Stimulated activated CD4-positive, alpha-beta T cell treated with anti-CD3 and anti-CD28 coated beads, Interleukin-12 subunit alpha, Interleukin-12 subunit beta, amount 100 ng/mL, for 4 hours (primary cell): ENCODE data around the gene ATXN1.

ENCODE experiments used
- DNase-seq: peaks from one replicate; pipeline ENCODE4 v3.0.0-alpha.2; 2020

ATXN1 gene

GRCh38 chr6:16741112-16742016 lies 19.9 kb downstream of the ATXN1 start:
- no peak for DNase-seq

- no peak for DNase-seq
These were observed 21.2 kb downstream of the ATXN1 start for GRCh38 chr6:16740097-16740496.

GRCh38 chr6:16739329-16739801 lies 21.9 kb downstream of the ATXN1 start:
- DNase-seq, result no peak

DNA sequence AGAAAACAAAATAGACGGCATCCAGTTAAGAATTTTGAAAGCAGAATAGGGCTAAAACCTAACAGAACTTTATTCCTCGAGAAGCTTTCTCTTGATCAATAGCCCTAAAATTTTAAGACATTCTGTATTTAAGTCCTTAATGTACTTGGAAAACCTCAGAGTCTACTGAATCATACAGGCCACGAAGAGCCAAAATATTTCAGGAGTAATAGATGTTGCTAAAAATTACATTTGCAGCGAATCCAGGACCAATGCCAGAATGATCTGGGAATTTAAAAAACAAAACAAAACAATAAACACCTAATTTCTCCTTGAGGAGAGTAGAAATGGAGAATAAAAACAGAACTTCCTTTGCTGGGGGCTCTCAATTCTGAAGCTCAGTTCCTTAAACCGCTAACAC lies 23.3 kb downstream of the ATXN1 start:
- no peak for DNase-seq

GRCh38 chr6:16736856-16737775 lies 24.1 kb downstream of the ATXN1 start:
- no peak for DNase-seq

DNA sequence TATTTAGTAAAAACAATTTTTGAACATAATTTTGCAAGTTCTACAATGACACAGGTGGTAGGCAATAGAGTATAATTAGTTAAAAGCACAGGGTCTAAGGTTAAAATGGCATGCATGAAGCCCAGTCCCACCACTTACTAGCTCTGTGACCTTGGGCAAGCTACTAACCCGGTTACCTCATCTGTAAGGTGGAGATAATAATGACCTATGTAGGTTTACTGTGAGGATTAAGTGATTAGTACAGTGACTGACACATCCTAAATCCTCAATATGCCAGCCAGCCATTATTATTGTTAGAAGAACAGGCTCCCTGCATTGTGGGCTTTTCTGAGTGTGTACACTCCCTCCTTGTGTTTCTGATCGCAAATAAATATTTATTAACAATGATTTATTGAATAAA lies 26.2 kb downstream of the ATXN1 start:
- no peak for DNase-seq

DNA sequence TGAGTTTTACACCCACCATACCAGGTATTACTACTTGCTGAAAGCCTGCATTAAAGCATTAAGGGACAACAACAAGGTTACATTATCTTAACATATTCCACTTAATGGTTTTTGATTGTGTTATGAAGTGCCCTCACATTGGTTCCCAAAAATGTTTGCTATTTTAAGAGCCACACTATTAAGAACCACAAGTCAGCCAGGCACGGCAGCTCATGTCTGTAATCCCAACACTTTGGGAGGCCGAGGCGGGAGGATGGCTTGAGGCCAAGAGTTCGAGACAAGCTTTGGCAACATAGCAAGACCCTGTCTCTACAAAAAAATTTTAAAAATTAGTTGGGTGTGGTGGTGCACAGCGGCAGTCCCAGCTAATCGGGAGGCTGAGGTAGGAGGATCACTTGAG lies 28.2 kb downstream of the ATXN1 start:
- no peak for DNase-seq

DNA sequence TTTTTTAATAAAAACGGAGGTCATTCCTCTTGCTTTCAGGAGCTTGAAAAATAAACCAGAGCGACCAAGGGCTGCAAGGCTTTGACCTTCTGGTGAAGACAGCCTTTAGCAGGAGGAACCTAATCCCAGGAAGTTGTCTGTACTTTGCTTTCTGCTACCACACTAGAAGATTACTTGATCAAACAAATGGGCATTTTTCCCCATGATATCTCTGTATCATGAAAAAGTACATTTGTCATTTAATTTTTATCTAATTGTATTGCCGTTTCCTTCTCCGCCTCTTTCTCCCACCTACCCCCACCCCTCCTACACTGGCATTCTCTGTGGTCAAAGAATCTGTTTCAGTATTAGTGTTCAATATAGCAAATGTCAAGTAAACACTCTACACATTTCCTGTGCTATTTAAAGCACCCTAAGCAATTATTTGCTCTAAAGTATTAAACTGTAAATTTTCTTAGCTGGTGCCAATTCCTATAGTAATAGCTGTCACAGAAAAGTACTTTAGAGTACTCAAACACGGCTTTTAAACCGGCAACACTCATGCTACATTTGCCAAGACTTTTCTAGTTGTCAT lies 29.7 kb downstream of the ATXN1 start:
- no peak for DNase-seq

DNA sequence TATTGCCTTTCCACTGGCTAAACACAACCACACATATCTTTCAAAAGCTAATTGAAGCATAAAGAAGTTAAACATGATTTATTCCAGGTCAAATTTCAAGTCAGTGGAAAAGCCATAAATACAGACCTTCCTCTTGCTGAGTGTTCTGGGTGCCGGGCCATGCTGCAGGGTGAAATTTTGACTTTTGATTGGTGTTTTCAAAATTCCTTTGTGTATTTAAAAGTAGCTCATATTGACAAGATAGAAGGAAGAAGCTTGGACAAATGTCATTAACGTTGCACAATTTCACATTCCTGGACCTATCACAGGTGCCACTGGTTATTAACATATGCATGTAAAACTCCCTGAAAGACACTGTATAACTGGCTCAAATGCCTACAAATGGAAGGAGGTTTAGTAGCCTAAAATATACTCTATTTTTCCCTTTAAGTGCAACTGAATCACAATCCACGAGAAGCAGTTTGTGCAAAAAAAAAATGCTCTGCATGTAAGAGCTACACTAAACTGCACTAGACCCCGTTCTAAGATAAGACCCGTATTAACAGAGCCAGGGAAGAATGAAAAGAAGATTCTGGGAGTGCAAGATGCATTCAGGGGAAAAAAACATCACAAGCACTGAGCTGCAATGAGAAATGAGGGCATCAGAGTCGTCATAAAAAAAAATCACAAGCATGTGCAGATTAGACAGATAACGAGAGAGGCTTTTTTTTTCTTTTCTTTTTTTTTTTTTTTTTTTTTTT lies 30.4 kb downstream of the ATXN1 start:
- no peak for DNase-seq

DNA sequence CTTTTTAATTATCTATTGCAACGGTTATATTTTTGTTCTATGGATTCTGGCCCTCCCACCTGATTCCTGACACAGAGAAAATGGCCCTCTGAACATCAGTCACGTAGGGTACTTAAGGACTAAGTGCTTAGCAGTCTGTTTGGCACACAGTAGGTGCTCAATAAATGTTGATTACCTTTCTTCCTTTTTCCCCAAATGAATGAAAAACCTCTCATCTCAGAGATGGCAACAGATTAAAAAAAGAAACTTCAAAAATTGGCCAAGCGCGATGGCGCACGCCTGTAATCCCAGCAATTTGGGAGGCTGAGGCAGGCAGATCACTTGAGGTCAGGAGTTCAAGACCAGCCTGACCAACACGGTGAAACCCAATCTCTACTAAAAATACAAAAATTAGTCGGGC lies 31.5 kb downstream of the ATXN1 start:
- DNase-seq, result no peak

- DNase-seq, result no peak
These were observed 32.0 kb downstream of the ATXN1 start for GRCh38 chr6:16729183-16729691.

DNA sequence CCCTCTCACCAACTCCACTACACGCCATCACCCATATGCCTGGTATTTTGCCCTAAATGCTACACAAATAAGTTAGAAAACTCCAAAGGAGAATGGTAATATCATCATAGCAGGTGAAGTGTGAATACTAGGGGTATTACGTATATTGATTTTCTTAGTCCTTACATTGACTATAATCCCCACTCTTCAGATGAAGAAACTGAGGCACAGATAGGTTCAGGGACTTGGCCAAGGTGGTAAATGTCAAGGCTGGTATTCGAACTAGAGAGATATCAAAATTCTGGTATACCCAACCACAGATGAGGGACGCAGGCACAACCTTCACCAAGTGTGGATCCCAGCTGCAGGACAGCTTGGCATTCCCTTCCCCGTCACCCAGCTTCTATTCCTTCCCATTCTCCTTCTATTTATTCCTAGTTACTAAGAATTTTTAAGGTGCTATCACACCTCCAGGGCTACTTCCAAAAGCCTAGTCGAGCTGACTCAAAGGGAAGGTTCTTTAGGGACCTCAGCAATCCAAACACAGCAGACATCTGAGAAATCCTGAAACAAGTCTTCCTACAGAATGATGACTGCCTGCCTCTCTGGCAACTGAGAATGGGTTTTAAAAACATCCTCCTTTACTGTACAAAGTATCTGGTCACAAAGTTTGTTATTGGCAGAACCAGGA lies 32.6 kb downstream of the ATXN1 start:
- DNase-seq, result no peak

GRCh38 chr6:16727996-16728395 lies 33.3 kb downstream of the ATXN1 start:
- DNase-seq, result no peak

DNA sequence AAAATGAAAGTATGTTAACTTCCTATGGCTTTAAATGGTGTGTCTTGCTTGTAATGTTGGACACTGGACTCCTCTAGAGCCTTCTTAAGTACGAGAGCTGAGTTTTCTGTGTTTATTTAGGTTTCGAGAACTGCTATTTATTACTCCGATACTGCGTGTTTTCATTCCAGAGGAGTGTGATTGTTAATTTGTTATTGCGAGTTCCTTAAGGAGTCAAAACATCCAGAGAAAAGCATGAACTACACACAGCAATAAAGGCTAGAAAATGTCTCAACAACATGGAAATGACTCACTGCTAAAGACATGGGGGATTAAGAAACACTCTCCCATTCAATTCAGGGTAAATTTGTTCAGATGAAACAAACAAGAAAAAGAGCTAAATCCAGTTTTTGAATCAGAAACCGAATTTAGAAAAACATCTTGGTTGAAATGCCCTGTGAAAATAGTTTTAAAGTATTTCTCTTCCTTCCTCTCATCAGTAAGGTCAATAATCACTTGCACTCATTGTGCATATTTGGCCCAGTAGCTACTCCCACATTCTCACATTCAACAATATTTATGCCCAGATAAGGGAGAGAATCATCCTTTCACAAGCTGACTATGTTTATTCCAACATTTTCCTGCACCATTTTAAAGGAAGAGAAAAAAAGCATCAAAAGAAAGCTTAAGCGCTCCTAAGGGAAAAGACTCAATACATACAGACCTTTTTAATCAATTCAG lies 36.0 kb downstream of the ATXN1 start:
- no peak for DNase-seq

GRCh38 chr6:16723826-16724225 lies 37.4 kb downstream of the ATXN1 start:
- DNase-seq, result no peak

GRCh38 chr6:16723402-16723801 lies 37.9 kb downstream of the ATXN1 start:
- DNase-seq, result no peak

- no peak for DNase-seq
These were observed 38.6 kb downstream of the ATXN1 start for GRCh38 chr6:16722630-16723029.

DNA sequence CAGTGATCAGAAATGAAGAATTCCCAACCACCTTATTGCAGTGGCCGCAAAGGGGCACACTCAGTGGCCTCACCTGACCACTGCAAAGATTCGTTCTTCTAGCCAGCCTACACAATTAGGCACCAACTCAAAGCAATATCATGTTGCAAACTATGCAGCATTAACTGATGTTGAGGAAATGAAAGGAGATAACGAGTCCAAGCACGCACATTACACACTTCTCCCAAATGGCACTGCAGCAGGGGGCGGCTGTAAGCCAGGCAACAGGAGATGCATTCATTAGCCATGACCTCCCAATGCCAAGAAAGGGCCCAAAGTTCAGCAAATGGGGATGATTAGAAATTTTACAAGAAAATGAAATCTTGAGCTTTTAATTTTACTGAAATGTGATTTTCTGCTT lies 39.3 kb downstream of the ATXN1 start:
- no peak for DNase-seq

DNA sequence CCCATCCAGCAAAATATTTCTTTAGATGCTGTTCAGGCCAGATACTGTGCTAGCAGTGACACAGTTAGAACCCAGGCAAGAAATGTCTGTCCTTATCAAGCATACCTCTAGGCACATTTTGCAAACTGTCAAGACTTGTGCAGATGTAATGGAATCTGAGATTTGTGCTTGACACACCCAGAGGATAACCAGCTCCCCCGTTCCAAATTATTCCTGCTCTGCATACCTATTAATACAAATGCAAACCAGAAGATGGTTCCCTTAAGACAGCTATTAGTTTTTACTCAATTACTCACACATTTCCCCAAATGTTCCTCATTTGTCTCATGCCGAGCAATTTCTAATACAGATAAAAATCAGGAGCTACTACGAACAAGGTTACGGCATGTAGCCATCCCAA lies 40.4 kb downstream of the ATXN1 start:
- DNase-seq, result no peak

DNA sequence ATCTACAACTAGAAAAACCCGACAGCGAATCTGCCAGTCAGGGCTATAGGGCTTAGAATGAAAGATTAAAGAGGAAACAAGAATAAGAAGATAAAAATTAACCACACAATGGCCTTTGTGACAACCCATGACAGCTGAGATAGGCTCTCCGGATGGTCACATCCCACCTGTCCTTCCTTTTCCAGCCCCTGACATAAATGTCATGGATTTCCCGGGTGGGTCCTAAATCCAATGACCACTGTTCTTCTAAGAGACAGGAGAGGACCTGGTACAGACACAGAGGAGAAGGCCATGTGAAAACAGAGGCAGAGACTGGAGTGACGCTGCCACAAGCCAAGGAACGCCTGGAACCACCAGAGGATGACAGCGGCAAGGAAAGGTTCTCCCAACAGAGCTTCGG lies 41.8 kb downstream of the ATXN1 start:
- DNase-seq, result no peak

DNA sequence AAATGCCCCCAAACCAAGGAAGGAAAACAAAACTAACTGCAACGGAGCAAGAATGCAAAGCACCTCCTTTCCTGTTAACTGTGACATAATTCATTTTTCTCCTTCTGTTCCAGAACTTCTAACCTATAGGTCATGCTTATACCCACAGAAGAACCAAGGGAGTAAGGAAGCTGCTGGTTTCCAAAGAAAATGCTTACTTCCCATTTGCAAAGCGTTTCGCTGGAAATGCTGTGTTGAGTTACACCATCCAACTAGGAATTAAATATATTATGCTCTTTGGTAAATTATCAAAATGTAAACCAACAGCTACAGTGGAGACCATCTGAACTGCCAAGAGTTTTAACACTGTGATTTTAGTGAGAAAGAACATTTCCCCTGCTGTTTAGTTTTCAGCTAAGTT lies 42.9 kb downstream of the ATXN1 start:
- no peak for DNase-seq
